HepG2 (cell line): Measurements from ENCODE around the gene TAS2R5. TPM values are rescaled to one million over a fixed set of nuclear protein-coding genes. Genes with fewer than 3 reads are reported as not detected.

ENCODE experiments used
- ATAC-seq: fragments of 200-7000 bp; cut with Tn5 transposase; 3 replicates; pipeline ENCODE4 v1.9.1; 2020; ENCODE audit warnings: mild to moderate bottlenecking, moderate library complexity
- BruUV-seq: library from RNA; stranded (reverse); fragments of 400-500 nt; replicated peaks from 2 replicates; lab custom pipeline; 2021; lab: Mats Ljungman, UMichigan
- CTCF ChIA-PET: fragments of 300-600 bp; formaldehyde crosslinking; extraction: SDS; loops from one replicate; lab custom pipeline; 2021; ENCODE audit warnings: low total read pairs, inconsistent platforms, low intra/inter-chr PET ratio; lab: Yijun Ruan, JAX
- POLR2A ChIA-PET: fragments of 350-600 bp; sonication (Branson Sonifier 250); formaldehyde crosslinking; loops from one replicate; lab custom pipeline; 2020; ENCODE audit warnings: antibody characterized with exemption, inconsistent platforms; lab: Yijun Ruan, JAX
- DNase-seq: peaks from one replicate; pipeline ENCODE4 v3.0.0-alpha.2; 2015; ENCODE audit warnings: low spot score
- FAIRE-seq: peaks from 3 replicates; lab custom pipeline; 2011; peaks lifted over from hg19 to GRCh38; lab: Jason Lieb, UNC
- H2AFZ ChIP-seq: one replicate; pipeline ENCODE4 v1.6.1; 2011; ENCODE audit warnings: low read length, inconsistent platforms
- H3K27ac ChIP-seq: fragments of 300-600 bp; 3 replicates; pipeline ENCODE4 v1.8.0; 2011; ENCODE audit warnings: mixed run types, mild to moderate bottlenecking, mixed read lengths, low read length, inconsistent platforms; ENCODE audit not compliant: insufficient read depth; ENCODE audit errors: extremely low read length
- H3K27me3 ChIP-seq, 2 experiments: fragments of 200-600 bp in 1 of 2; 2 replicates in 1 of 2; 3 replicates in 1 of 2; pipeline versions ENCODE4 v1.6.0 to v1.8.0; 2011; ENCODE audit warnings: low read length in 2 of 2, mild to moderate bottlenecking in 2 of 2, moderate library complexity in 2 of 2, inconsistent platforms in 1 of 2; ENCODE audit not compliant: insufficient read depth in 2 of 2, control insufficient read depth in 1 of 2
- H3K36me3 ChIP-seq, 2 experiments: fragments of 200-600 bp in 1 of 2; replicated peaks in 1 of 2; 2 replicates in 1 of 2; 3 replicates in 1 of 2; pipeline versions ENCODE4 v1.5.1 to v1.8.0; 2011; ENCODE audit warnings: low read length in 2 of 2, inconsistent platforms in 1 of 2; ENCODE audit not compliant: insufficient read depth in 2 of 2, control insufficient read depth in 1 of 2
- H3K4me1 ChIP-seq: 2 replicates; pipeline ENCODE4 v1.5.1; 2012; ENCODE audit warnings: low read length, inconsistent platforms; ENCODE audit not compliant: insufficient read depth
- H3K4me2 ChIP-seq: 2 replicates; pipeline ENCODE4 v1.6.0; 2011; ENCODE audit warnings: low read depth, low read length, inconsistent platforms
- H3K4me3 ChIP-seq, 3 experiments: fragments of 200-600 bp in 1 of 3; sonication (generic), shearing (Covaris generic) in 1 of 3; replicated peaks in 1 of 3; 2 replicates each; pipeline ENCODE4 v1.5.1; 2011 to 2016; ENCODE audit warnings: low read length in 3 of 3, inconsistent platforms in 2 of 3, low read depth in 2 of 3, mild to moderate bottlenecking in 2 of 3, control low read depth in 1 of 3, mixed read lengths in 1 of 3; ENCODE audit not compliant: insufficient read depth in 1 of 3
- H3K79me2 ChIP-seq: one replicate; pipeline ENCODE4 v1.6.1; 2011; ENCODE audit warnings: low read length, inconsistent platforms; ENCODE audit not compliant: insufficient read depth
- H3K9ac ChIP-seq: 2 replicates; pipeline ENCODE4 v1.6.0; 2011; ENCODE audit warnings: mild to moderate bottlenecking, low read depth, low read length, inconsistent platforms; ENCODE audit not compliant: insufficient read depth
- H3K9me3 ChIP-seq: 2 replicates; pipeline ENCODE4 v1.5.1; 2012; ENCODE audit warnings: mild to moderate bottlenecking, low read length
- H4K20me1 ChIP-seq: 2 replicates; pipeline ENCODE4 v1.6.0; 2011; ENCODE audit warnings: inconsistent platforms, mild to moderate bottlenecking, low read length, moderate library complexity; ENCODE audit not compliant: insufficient read depth
- ATRX ChIP-seq: sonication (generic); formaldehyde crosslinking; IDR thresholded peaks from 2 replicates; pipeline ENCODE4 v1.4.0; 2020; ENCODE audit warnings: missing genetic modification reagents, borderline replicate concordance
- KMT2A ChIP-seq: sonication (generic); formaldehyde crosslinking; IDR thresholded peaks from 2 replicates; pipeline ENCODE4 v1.4.0; 2020; ENCODE audit warnings: missing genetic modification reagents
- NFKB2 ChIP-seq: sonication (generic); formaldehyde crosslinking; IDR thresholded peaks from 2 replicates; pipeline ENCODE4 v1.4.0; 2020; ENCODE audit warnings: missing genetic modification reagents, borderline replicate concordance
- POGZ ChIP-seq: sonication (generic); formaldehyde crosslinking; IDR thresholded peaks from 2 replicates; pipeline ENCODE4 v1.4.0; 2020; ENCODE audit warnings: mild to moderate bottlenecking, missing genetic modification reagents
- POLR2AphosphoS5 ChIP-seq: IDR thresholded peaks from 2 replicates; pipeline ENCODE4 v1.6.1; 2012; ENCODE audit warnings: low read depth, low read length
- ZFP62 ChIP-seq: sonication (generic); formaldehyde crosslinking; IDR thresholded peaks from 2 replicates; pipeline ENCODE4 v1.4.0; 2020; ENCODE audit warnings: missing genetic modification reagents
- ZFP90 ChIP-seq: sonication (generic); formaldehyde crosslinking; IDR thresholded peaks from 2 replicates; pipeline ENCODE4 v1.8.0; 2022; ENCODE audit warnings: missing genetic modification reagents, mild to moderate bottlenecking, inconsistent platforms, borderline replicate concordance
- ZMAT3 ChIP-seq: sonication (generic); formaldehyde crosslinking; conservative IDR thresholded peaks from 2 replicates; pipeline ENCODE4 v1.7.0; 2021; ENCODE audit warnings: missing genetic modification reagents
- ZNF430 ChIP-seq: sonication (generic); formaldehyde crosslinking; IDR thresholded peaks from 2 replicates; pipeline ENCODE4 v1.9.0; 2021; ENCODE audit warnings: mild to moderate bottlenecking, missing genetic modification reagents
- ZNF724P ChIP-seq: sonication (generic); formaldehyde crosslinking; IDR thresholded peaks from 2 replicates; pipeline ENCODE4 v1.8.0; 2022; ENCODE audit warnings: missing genetic modification reagents, borderline replicate concordance
- ZNF850 ChIP-seq: sonication (generic); formaldehyde crosslinking; conservative IDR thresholded peaks from 2 replicates; pipeline ENCODE4 v1.9.0; 2021; ENCODE audit warnings: mild to moderate bottlenecking, missing genetic modification reagents
- WGBS: methylation state at CpG from one replicate; pipeline ENCODE4 v1.1.6; 2017; ENCODE audit warnings: low lambda C conversion rate; 5-methylcytosine and 5-hydroxymethylcytosine counted together
- in situ Hi-C: cut with HindIII; loops from 2 replicates; pipeline ENCODE4 v1.10.0; 2017; ENCODE audit warnings: low pct_unique_long_range_greater_than_20kb; ENCODE audit not compliant: extremely low pct_ligation_motif_present
- intact Hi-C: fragments of 100-400 bp; cut with micrococcal nuclease; formaldehyde crosslinking; loops from one replicate; pipeline ENCODE4 v1.10.0; 2022; ENCODE audit not compliant: unreplicated experiment
- polyA plus RNA-seq, 8 experiments: library from polyadenylated mRNA; depleted of rRNA in 3 of 8; stranded (reverse) in 7 of 8; unstranded in 1 of 8; fragments of >200 nt; fragmentation: Illumina TruSeq in 4 of 8; extraction: Trizol in 4 of 8; gene quantifications; 2 replicates each; pipeline versions ENCODE4 v1.2.1 to v1.2.3, GENCODE V29; 2011 to 2016; ENCODE audit warnings: low read depth in 4 of 8, missing spikeins in 1 of 8, mixed read lengths in 1 of 8; ENCODE audit not compliant: insufficient read depth in 1 of 8
- total RNA-seq, 5 experiments: library from RNA; depleted of rRNA; stranded (reverse); fragments of >200 nt; fragmentation: Illumina TruSeq; extraction: Trizol; gene quantifications; 2 replicates each; pipeline ENCODE4 v1.2.3, GENCODE V29; 2016; ENCODE audit warnings: low read depth in 1 of 5
- TF ChIP-seq, protein P1 (sequence below): IDR thresholded peaks from 2 replicates; pipeline ENCODE4 v1.6.1; 2016; ENCODE audit warnings: control low read depth
- TF ChIP-seq, protein P2 (sequence below): sonication (generic); formaldehyde crosslinking; IDR thresholded peaks from 2 replicates; pipeline ENCODE4 v1.4.0; 2020; ENCODE audit warnings: missing genetic modification reagents
- TF ChIP-seq, protein P3 (sequence below): sonication (generic); formaldehyde crosslinking; conservative IDR thresholded peaks from 2 replicates; pipeline ENCODE4 v1.8.1; 2023; ENCODE audit warnings: missing genetic modification reagents
- TF ChIP-seq, protein P4 (sequence below): sonication (generic); formaldehyde crosslinking; IDR thresholded peaks from 2 replicates; pipeline ENCODE4 v1.4.0; 2020; ENCODE audit warnings: missing genetic modification reagents

Gene TAS2R5
- total and polyA plus RNA-seq, 2 of the 13 experiments (the other 11 are each of a cell fraction or from before 2014, with no cell fraction given): 1.7 to 2.9 TPM

DNA sequence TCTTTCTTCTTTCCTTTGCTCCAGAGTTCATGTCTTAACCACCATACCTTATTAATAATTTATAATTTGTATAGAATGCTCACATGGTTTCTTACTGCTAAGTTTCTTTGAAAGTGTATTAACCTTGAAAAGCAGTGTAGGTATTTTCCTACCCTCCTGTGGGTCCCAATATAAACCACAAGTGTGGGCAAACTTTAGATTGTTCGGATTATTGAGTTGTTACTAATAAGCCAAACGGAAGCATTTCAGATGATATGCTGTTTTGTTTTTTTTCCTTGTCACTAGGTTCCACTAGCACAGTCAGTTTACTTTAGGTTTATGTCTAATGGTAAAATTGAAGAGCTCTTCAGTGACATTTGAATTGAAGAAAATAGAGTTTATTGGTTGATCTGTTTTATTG lies 41.6 kb upstream of the TAS2R5 start:
- Histone ChIP-seq H3K27me3 (no peaks in the 10 kb centered on the region), H3K9ac (no peak overlapping the region), H3K36me3 (peaks cover 22 to 80% of the 10 kb centered on the region in 2 experiments), H3K4me1 (no peaks in the 10 kb centered on the region), H3K4me3 (no peak overlapping the region), H3K9me3 (peaks cover 33% of the 10 kb centered on the region), H4K20me1 (no peaks in the 10 kb centered on the region), H3K4me2 (no peak overlapping the region), H2AFZ (no peak overlapping the region), H3K27ac (no peak overlapping the region), H3K79me2 (no peaks in the 10 kb centered on the region)
- FAIRE-seq (no peak), DNase-seq (no peak), ATAC-seq (no peak)
- ChIA-PET POLR2A (interaction anchor here (0.7 kb wide), 1 partner anchor 10 kb away, joined by 4 read pairs; the partner anchor contains the start of gene SSBP1), CTCF (no interaction called here)
- BruUV-seq: no TSS peak
- in situ Hi-C loops (no loop called here), intact Hi-C loops (no loop called here)
- WGBS: 97% methylated on average over 2 of the region's 2 CpGs
- no peak for TF ChIP-seq ZFP62
- TF ChIP-seq, protein P1, sequence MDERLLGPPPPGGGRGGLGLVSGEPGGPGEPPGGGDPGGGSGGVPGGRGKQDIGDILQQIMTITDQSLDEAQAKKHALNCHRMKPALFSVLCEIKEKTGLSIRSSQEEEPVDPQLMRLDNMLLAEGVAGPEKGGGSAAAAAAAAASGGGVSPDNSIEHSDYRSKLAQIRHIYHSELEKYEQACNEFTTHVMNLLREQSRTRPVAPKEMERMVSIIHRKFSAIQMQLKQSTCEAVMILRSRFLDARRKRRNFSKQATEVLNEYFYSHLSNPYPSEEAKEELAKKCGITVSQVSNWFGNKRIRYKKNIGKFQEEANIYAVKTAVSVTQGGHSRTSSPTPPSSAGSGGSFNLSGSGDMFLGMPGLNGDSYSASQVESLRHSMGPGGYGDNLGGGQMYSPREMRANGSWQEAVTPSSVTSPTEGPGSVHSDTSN (CRISPR knock-in tag): no peak
- TF ChIP-seq ZNF430: no peak
- TF ChIP-seq ZMAT3 (CRISPR knock-in tag): no peak
- TF ChIP-seq, protein P2, sequence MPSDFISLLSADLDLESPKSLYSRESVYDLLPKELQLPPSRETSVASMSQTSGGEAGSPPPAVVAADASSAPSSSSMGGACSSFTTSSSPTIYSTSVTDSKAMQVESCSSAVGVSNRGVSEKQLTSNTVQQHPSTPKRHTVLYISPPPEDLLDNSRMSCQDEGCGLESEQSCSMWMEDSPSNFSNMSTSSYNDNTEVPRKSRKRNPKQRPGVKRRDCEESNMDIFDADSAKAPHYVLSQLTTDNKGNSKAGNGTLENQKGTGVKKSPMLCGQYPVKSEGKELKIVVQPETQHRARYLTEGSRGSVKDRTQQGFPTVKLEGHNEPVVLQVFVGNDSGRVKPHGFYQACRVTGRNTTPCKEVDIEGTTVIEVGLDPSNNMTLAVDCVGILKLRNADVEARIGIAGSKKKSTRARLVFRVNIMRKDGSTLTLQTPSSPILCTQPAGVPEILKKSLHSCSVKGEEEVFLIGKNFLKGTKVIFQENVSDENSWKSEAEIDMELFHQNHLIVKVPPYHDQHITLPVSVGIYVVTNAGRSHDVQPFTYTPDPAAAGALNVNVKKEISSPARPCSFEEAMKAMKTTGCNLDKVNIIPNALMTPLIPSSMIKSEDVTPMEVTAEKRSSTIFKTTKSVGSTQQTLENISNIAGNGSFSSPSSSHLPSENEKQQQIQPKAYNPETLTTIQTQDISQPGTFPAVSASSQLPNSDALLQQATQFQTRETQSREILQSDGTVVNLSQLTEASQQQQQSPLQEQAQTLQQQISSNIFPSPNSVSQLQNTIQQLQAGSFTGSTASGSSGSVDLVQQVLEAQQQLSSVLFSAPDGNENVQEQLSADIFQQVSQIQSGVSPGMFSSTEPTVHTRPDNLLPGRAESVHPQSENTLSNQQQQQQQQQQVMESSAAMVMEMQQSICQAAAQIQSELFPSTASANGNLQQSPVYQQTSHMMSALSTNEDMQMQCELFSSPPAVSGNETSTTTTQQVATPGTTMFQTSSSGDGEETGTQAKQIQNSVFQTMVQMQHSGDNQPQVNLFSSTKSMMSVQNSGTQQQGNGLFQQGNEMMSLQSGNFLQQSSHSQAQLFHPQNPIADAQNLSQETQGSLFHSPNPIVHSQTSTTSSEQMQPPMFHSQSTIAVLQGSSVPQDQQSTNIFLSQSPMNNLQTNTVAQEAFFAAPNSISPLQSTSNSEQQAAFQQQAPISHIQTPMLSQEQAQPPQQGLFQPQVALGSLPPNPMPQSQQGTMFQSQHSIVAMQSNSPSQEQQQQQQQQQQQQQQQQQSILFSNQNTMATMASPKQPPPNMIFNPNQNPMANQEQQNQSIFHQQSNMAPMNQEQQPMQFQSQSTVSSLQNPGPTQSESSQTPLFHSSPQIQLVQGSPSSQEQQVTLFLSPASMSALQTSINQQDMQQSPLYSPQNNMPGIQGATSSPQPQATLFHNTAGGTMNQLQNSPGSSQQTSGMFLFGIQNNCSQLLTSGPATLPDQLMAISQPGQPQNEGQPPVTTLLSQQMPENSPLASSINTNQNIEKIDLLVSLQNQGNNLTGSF: no peak
- no peak for TF ChIP-seq KMT2A
- no peak for TF ChIP-seq ZNF724P
- no peak for TF ChIP-seq ZFP90
- no peak for TF ChIP-seq ZNF850 (CRISPR knock-in tag)
- TF ChIP-seq ATRX (CRISPR knock-in tag): no peak
- no peak for TF ChIP-seq NFKB2 (CRISPR knock-in tag)
- TF ChIP-seq, protein P3, sequence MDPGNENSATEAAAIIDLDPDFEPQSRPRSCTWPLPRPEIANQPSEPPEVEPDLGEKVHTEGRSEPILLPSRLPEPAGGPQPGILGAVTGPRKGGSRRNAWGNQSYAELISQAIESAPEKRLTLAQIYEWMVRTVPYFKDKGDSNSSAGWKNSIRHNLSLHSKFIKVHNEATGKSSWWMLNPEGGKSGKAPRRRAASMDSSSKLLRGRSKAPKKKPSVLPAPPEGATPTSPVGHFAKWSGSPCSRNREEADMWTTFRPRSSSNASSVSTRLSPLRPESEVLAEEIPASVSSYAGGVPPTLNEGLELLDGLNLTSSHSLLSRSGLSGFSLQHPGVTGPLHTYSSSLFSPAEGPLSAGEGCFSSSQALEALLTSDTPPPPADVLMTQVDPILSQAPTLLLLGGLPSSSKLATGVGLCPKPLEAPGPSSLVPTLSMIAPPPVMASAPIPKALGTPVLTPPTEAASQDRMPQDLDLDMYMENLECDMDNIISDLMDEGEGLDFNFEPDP (CRISPR knock-in tag): no peak
- no peak for TF ChIP-seq POLR2AphosphoS5
- TF ChIP-seq, protein P4, sequence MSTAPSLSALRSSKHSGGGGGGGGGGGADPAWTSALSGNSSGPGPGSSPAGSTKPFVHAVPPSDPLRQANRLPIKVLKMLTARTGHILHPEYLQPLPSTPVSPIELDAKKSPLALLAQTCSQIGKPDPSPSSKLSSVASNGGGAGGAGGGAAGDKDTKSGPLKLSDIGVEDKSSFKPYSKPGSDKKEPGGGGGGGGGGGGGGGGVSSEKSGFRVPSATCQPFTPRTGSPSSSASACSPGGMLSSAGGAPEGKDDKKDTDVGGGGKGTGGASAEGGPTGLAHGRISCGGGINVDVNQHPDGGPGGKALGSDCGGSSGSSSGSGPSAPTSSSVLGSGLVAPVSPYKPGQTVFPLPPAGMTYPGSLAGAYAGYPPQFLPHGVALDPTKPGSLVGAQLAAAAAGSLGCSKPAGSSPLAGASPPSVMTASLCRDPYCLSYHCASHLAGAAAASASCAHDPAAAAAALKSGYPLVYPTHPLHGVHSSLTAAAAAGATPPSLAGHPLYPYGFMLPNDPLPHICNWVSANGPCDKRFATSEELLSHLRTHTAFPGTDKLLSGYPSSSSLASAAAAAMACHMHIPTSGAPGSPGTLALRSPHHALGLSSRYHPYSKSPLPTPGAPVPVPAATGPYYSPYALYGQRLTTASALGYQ: no peak
- no peak for TF ChIP-seq POGZ (CRISPR knock-in tag)
